AG04450 (cell line): ENCODE results near the gene PTH2R. TPM values are rescaled to one million over a fixed set of nuclear protein-coding genes. Genes with fewer than 3 reads are reported as not detected.

Source experiments
- CTCF ChIA-PET: fragments of 300-600, 350-600 bp; formaldehyde crosslinking; extraction: SDS; loops from one replicate; lab custom pipeline; 2022; ENCODE audit warnings: antibody characterized with exemption, inconsistent platforms; lab: Charles Lee
- POLR2A ChIA-PET: fragments of 350-600 bp; formaldehyde crosslinking; extraction: SDS; loops from one replicate; lab custom pipeline; 2021; ENCODE audit warnings: antibody characterized with exemption, inconsistent platforms; lab: Yijun Ruan, JAX
- DNase-seq: peaks from one replicate; pipeline ENCODE4 v3.0.0-alpha.2; 2011; ENCODE audit warnings: low read depth, low spot score
- H3K27ac ChIP-seq: one replicate; pipeline ENCODE4 v1.5.1; 2012; ENCODE audit warnings: low read depth, low read length, control low read depth
- H3K27me3 ChIP-seq: one replicate; pipeline ENCODE4 v1.6.0; 2012; ENCODE audit warnings: low read length; ENCODE audit not compliant: control insufficient read depth, insufficient read depth
- H3K4me3 ChIP-seq: 2 replicates; pipeline ENCODE4 v1.5.1; 2011; ENCODE audit warnings: mild to moderate bottlenecking, low read depth, low read length, control low read depth
- H3K9me3 ChIP-seq: 2 replicates; pipeline ENCODE4 v1.5.1; 2012; ENCODE audit warnings: low read length; ENCODE audit not compliant: control insufficient read depth, insufficient read depth
- polyA plus RNA-seq: library from polyadenylated mRNA; depleted of rRNA; stranded (reverse); fragments of >200 nt; gene quantifications from 2 replicates; pipeline ENCODE4 v1.2.3, GENCODE V29; 2011
- TF ChIP-seq, protein P1 (sequence below): IDR thresholded peaks from 2 replicates; pipeline ENCODE4 v1.5.1; 2011; ENCODE audit warnings: low read depth, low read length, control low read depth, inconsistent platforms

Gene PTH2R
- polyA plus RNA-seq, 1 experiment: not detected

- peaks cover 12% of the 10 kb centered on the region for H3K9me3 ChIP-seq
- TF ChIP-seq, protein P1, sequence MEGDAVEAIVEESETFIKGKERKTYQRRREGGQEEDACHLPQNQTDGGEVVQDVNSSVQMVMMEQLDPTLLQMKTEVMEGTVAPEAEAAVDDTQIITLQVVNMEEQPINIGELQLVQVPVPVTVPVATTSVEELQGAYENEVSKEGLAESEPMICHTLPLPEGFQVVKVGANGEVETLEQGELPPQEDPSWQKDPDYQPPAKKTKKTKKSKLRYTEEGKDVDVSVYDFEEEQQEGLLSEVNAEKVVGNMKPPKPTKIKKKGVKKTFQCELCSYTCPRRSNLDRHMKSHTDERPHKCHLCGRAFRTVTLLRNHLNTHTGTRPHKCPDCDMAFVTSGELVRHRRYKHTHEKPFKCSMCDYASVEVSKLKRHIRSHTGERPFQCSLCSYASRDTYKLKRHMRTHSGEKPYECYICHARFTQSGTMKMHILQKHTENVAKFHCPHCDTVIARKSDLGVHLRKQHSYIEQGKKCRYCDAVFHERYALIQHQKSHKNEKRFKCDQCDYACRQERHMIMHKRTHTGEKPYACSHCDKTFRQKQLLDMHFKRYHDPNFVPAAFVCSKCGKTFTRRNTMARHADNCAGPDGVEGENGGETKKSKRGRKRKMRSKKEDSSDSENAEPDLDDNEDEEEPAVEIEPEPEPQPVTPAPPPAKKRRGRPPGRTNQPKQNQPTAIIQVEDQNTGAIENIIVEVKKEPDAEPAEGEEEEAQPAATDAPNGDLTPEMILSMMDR: no peak
- no peak for DNase-seq
- no peaks in the 10 kb centered on the region for H3K27me3 ChIP-seq
- H3K27ac ChIP-seq: no peak overlapping the region
- CTCF ChIA-PET: no interaction called here
- POLR2A ChIA-PET: no interaction called here
- no peak overlapping the region for H3K4me3 ChIP-seq
Observed at GRCh38 chr2:208489687-208490086, 83.1 kb downstream of the PTH2R start.

- no peak for DNase-seq
- Histone ChIP-seq H3K27ac (no peak overlapping the region), H3K4me3 (no peak overlapping the region), H3K27me3 (no peaks in the 10 kb centered on the region), H3K9me3 (peaks cover 12% of the 10 kb centered on the region)
- POLR2A ChIA-PET: no interaction called here
- CTCF ChIA-PET: no interaction called here
- TF ChIP-seq, protein P1: no peak
Observed at GRCh38 chr2:208490492-208490891, 83.9 kb downstream of the PTH2R start.

GRCh38 chr2:208491641-208492040, 85.0 kb downstream of the PTH2R start:
- DNase-seq: no peak
- TF ChIP-seq, protein P1: no peak
- peaks cover 8% of the 10 kb centered on the region for H3K9me3 ChIP-seq
- no peak overlapping the region for H3K27ac ChIP-seq
- ChIA-PET POLR2A (no interaction called here), CTCF (no interaction called here)
- H3K27me3 ChIP-seq: no peaks in the 10 kb centered on the region
- no peak overlapping the region for H3K4me3 ChIP-seq

- POLR2A ChIA-PET: no interaction called here
- H3K4me3 ChIP-seq: no peak overlapping the region
- no peak for DNase-seq
- H3K27ac ChIP-seq: no peak overlapping the region
- TF ChIP-seq, protein P1: no peak
- H3K9me3 ChIP-seq: peaks cover 8% of the 10 kb centered on the region
- CTCF ChIA-PET: no interaction called here
- H3K27me3 ChIP-seq: no peaks in the 10 kb centered on the region
Observed at GRCh38 chr2:208492069-208492468, 85.5 kb downstream of the PTH2R start.

DNA sequence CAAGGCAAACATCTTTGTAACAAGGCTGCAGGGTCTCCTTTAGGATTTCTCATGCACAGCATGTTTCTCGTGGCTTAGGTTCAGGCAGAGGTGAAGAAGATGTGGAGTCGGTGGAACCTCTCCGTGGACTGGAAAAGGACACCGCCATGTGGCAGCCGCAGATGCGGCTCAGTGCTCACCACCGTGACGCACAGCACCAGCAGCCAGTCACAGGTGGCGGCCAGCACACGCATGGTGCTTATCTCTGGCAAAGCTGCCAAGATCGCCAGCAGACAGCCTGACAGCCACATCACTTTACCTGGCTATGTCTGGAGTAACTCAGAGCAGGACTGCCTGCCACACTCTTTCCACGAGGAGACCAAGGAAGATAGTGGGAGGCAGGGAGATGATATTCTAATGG, 86.6 kb downstream of the PTH2R start:
- ChIA-PET CTCF (no interaction called here), POLR2A (no interaction called here)
- Histone ChIP-seq H3K27me3 (no peaks in the 10 kb centered on the region), H3K4me3 (no peak overlapping the region), H3K27ac (no peak overlapping the region), H3K9me3 (peaks cover 8% of the 10 kb centered on the region)
- no peak for DNase-seq
- TF ChIP-seq, protein P1: no peak
